ENCODE results near the gene TTC17.

GRCh38 chr11:43366677-43367076 lies 8.0 kb downstream of the TTC17 start:
- no peak for TF ChIP-seq CTCF (optimal IDR thresholded peaks at IDR 0.05 in 1 of 3, IDR thresholded peaks at IDR 0.05 in 1 of 3, conservative IDR thresholded peaks at IDR 0.05 in 1 of 3; ENCODE audit: extremely low read depth in 1 of 3, insufficient read depth in 2 of 3, low read length in 3 of 3)
- no peak for TF ChIP-seq EZH2 (IDR thresholded peaks at IDR 0.05; ENCODE audit: low read length)
